Left renal pelvis (tissue), 4 donors: ENCODE measurements around the gene MATR3. TPM values are rescaled to one million over a fixed set of nuclear protein-coding genes. Genes with fewer than 3 reads are reported as not detected.
"Not testable (repeated sequence)": the region's sequence is repeated elsewhere in the genome, so short reads cannot be mapped to it uniquely, and the experiment has no call there.

Experiments used
- DNase-seq, 4 donors: peaks; one replicate each; pipeline ENCODE4 v3.0.0-alpha.2; 2013; ENCODE audit warnings: low read depth in 4 of 4, low spot score in 3 of 4
- polyA plus RNA-seq, 4 donors: library from polyadenylated mRNA; unstranded; fragments of 120-200 nt; gene quantifications; one replicate each; pipeline ENCODE4 v1.2.1, GENCODE V29; 2013; ENCODE audit not compliant: insufficient read length in 4 of 4

Gene MATR3, protein sequence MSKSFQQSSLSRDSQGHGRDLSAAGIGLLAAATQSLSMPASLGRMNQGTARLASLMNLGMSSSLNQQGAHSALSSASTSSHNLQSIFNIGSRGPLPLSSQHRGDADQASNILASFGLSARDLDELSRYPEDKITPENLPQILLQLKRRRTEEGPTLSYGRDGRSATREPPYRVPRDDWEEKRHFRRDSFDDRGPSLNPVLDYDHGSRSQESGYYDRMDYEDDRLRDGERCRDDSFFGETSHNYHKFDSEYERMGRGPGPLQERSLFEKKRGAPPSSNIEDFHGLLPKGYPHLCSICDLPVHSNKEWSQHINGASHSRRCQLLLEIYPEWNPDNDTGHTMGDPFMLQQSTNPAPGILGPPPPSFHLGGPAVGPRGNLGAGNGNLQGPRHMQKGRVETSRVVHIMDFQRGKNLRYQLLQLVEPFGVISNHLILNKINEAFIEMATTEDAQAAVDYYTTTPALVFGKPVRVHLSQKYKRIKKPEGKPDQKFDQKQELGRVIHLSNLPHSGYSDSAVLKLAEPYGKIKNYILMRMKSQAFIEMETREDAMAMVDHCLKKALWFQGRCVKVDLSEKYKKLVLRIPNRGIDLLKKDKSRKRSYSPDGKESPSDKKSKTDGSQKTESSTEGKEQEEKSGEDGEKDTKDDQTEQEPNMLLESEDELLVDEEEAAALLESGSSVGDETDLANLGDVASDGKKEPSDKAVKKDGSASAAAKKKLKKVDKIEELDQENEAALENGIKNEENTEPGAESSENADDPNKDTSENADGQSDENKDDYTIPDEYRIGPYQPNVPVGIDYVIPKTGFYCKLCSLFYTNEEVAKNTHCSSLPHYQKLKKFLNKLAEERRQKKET
- polyA plus RNA-seq = 100 to 1,000 TPM; 547 to 863 (median 659) TPM

GRCh38 chr5:139293507-139294373, at the start of gene MATR3:
MATR3 (plus strand) TSS chr5:139293740; CDS start chr5:139307416, 13,676 bp downstream.
- peak; percentile 86 to 93 (median 90) for DNase-seq

DNA sequence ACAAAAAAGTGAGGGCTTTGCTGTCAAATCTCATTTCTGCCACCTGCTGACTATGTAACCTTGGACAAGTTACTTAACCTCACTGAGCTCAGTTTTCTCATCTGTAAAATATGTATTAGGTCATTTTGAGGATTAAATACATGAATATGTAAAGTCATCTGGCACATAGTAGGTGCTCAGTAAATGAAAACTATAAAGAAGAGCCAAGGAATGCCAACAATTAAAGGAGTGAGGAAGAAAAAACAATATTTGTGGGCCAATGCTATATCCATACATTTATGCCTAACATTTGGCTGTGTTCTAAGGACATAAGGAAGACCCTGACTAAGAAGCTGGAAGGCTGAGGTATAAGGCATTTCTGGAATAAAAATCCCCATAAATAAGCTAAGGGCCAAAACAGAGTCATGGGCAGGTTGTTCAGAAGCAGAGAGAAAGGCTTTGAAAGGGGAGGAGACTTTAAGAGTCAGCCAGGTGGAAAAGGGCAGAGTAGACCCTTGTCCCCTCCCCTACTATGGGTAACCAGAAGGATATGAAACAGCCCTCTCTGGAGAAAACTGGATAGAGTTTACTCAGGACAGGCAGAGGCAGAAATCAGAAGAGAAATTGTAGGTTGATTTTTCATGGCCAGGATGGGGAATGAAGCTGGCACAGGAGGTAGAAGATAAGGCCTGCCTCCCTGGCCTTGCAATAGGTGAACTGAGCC, 47.8 kb upstream of the MATR3 start:
- DNase-seq = no peak

GRCh38 chr5:139246394-139246793, 47.1 kb upstream of the MATR3 start:
- no peak for DNase-seq

DNA sequence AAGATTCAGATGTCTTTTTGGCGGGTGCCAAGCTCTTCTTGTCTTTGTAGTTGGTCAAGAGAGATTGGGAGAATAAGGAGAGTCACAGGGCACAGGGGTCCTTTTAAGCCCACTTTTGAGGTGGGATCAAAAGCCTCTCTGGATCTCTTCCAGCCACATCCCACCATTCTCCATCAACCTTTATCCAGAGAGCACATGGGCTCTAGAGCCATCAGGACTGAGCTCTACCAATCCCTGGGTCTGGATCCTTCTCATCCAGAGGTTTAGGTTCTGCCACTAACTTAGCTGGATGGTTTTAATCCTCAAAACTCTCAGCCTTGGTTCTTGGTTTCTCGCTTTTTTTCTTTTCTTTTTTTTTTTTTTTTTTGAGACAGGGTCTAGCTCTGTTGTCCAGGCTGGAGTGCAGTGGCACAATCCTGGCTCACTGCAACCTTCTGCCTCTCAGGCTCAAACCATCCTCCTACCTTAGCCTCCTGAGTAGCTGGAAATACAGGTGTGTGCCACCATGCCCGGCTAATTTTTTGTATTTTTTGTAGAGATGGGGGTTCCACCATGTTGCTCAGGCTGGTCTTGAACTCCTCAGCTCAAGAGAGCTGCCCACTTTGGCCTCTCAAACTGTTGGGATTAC, 44.6 kb upstream of the MATR3 start:
- DNase-seq = no peak

- no peak for DNase-seq
These were observed 42.3 kb upstream of the MATR3 start for GRCh38 chr5:139251281-139251687.

DNA sequence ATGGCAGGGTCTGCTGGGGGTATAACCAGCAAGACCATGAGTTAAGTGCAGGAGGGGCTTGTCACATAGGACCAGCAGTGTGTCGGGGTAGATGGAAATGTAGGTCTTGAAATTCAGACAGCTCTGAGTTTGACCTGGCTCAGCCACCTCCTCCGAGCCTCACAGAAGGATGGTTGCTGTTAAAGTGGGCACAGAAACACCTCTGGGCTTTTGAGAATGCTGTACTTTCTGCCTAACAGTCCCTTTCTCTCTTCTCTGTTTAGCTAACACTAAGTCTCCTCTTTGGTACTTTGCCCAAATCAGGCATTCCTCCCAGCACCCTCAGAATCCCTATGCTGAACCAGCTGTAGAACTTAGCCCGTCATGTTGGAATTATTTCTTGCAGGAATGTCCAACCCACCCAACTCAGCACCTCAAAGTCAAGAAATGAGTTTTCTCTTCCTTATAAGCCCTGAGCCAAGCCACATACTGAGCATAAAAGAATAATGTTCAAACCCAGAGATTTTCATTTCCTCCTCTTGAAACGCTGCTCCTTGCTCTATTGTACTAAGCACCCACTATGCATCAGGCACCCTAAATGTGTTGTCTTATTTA, 41.7 kb upstream of the MATR3 start:
- DNase-seq = no peak

DNA sequence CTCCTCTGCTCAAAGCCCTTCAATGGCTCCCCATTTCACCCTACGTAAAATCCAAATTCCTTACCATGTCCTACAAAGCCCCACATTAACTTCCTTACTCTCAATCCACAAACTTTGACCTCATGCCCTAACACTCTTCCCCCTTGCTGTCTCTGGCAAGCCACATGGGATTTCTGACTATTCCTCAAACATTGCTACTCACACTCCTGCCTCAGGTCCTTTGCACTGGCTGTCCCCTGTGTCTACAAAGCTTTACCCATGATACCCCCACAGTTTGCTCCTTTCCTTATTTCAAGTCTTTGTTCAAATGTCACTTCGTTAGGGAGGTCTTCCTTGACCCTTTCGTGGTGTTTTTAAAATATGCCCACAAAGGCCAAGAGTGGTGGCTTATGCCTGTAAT, 40.4 kb upstream of the MATR3 start:
- DNase-seq = no peak

DNA sequence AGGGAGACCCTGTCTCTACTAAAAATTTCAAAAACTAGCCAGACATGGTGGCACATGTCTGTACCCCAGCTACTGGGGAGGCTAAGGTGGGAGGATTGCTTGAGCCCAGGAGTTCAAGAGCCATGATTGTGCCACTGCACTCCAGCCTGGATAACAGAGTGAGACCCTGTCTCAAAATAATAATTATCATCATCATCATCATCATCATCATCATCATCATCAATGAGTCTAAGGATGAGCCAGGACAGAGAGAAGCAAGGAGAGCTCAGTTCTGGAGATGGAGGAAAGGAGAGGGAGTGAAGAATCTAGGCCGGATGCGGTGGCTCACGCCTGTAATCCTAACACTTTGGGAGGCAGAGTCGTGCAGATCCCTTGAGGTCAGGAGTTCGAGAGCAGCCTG, 36.7 kb upstream of the MATR3 start:
- DNase-seq = no peak

GRCh38 chr5:139262059-139262741, 31.3 kb upstream of the MATR3 start:
- DNase-seq = no peak

GRCh38 chr5:139262742-139263445, 30.6 kb upstream of the MATR3 start:
- peak; percentile 72 to 81 (median 77) for DNase-seq

DNA sequence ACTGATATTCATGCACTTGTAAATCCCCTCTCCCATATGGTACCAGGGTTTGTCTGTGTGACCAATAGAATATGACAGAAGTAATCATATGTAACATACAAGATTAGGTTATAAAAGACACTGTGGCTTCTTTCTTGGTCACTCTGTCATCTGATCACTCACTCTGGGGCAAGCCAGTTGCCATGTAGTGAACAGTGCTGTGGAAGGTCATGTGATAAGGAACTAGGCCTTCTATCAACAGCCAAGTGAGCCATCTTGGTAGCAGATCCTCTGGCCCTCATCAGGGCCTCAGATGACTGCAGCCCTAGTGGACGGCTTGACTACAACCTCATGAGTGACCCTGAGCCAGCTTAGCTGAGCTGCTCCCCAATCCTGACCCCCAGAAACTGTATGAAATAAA, 30.0 kb upstream of the MATR3 start:
- DNase-seq = no peak

GRCh38 chr5:139263946-139264345, 29.6 kb upstream of the MATR3 start:
- no peak for DNase-seq

DNA sequence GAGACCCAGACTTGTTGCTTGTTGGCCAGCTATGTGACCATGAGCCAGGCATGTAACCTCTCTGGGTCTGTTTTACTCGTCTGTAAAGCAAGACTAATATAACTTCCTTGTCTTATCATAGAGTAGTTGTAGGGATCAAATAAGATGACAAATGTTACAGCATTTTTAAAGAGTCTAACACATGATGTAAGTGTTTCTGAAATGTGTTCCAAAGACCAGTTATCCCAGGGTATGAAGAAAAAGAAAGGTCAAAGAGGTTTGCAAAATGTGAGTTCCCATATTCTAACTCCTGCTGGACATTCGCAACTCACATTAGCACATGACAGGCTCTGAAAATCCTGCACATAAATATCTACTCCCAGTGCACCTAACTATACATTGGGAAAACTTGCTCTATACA, 28.5 kb upstream of the MATR3 start:
- DNase-seq = no peak

DNA sequence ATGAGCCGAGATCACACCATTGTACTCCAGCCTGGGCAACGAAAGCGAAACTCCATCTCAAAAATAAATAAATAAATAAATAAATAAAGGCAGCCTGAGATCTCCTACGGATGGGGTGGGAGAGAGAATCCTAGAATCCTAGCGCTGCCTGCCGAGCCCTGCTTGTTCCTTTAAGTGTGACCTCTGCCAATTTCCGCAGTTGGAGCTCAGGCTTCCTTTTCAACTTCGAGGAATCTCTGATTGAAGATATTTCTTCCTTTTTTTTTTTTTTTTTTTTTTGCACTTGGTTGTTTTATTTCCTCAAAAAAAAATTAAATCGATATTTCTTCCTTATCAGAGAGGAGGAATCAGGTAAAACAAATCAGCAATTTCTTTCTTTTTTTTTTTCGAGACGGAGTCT, 27.3 kb upstream of the MATR3 start:
- DNase-seq = no peak

GRCh38 chr5:139267481-139267880, 26.1 kb upstream of the MATR3 start:
- no peak for DNase-seq

GRCh38 chr5:139268364-139269202, 25.0 kb upstream of the MATR3 start:
- no peak for DNase-seq

DNA sequence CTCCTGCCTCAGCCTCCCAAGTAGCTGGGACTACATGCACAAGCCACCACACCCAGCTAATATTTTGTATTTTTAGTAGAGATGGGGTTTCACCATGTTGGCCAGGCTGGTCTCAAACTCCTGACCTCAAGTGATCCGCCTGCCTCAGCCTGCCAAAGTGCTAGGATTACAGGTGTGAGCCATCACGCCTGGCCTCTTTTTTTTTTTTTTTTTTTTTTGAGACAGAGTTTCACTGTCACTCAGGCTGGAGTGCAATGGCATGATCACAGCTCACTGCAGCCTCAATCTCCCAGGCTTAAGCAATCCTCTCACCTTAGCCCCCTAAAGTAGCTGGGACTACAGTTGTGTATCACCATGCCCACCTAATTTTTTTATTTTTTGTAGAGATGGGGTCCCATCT, 22.8 kb upstream of the MATR3 start:
- not testable (repeated sequence) for DNase-seq
